Muscle of arm (tissue), 12 donors: ENCODE data around the gene ZNF528. TPM values are rescaled to one million over a fixed set of nuclear protein-coding genes. Genes with fewer than 3 reads are reported as not detected.

Experiments
- polyA plus RNA-seq, 12 donors: library from polyadenylated mRNA; unstranded; fragments of 120-200 nt; gene quantifications; one replicate each; pipeline ENCODE4 v1.2.1, GENCODE V29; 2013; ENCODE audit not compliant: insufficient read length in 12 of 12

The ZNF528 gene
- polyA plus RNA-seq, 12 donors, result 14.7 to 38.1 (median 22.6) TPM; not detected in 1

Other genes starting within 250 kb of the ZNF528 start
- gene ZNF836, start 226.2 kb upstream of the ZNF528 start, polyA plus RNA-seq, result 10 to 100 TPM in 5 of 12 donors, 1 to 10 TPM in 6, not detected in 1; 6.7 to 13.8 (median 8.7) TPM
- 100 to 1,000 TPM in 11 of 12 donors, not detected in 1; 204 to 328 (median 279) TPM for gene PPP2R1A, start 207.8 kb upstream of the ZNF528 start, polyA plus RNA-seq
- gene ZNF766, start 128.3 kb upstream of the ZNF528 start, polyA plus RNA-seq, result 10 to 100 TPM in 11 of 12 donors, not detected in 1; 11.6 to 20.0 (median 13.7) TPM
- 10 to 100 TPM in 6 of 12 donors, 1 to 10 TPM in 5, not detected in 1; 9.1 to 15.8 (median 10.1) TPM for gene ZNF480, start 100.7 kb upstream of the ZNF528 start, polyA plus RNA-seq
- 1 to 10 TPM in 10 of 12 donors, not detected in 2; 3.9 to 8.8 (median 5.3) TPM for gene ZNF610, start 61.6 kb upstream of the ZNF528 start, polyA plus RNA-seq
- 10 to 100 TPM in 10 of 12 donors, 1 to 10 TPM in 1, not detected in 1; 9.0 to 20.2 (median 15.7) TPM for gene ZNF880, start 27.9 kb upstream of the ZNF528 start, polyA plus RNA-seq
- gene ZNF534, start 31.3 kb downstream of the ZNF528 start, polyA plus RNA-seq, result 1 to 10 TPM in 2 of 12 donors, under 1 TPM in 8, not detected in 2; 0.47 to 1.9 (median 0.76) TPM
- 1 to 10 TPM in 10 of 12 donors, not detected in 2; 2.3 to 5.4 (median 3.1) TPM for gene ZNF578, start 55.7 kb downstream of the ZNF528 start, polyA plus RNA-seq
- 10 to 100 TPM in 4 of 12 donors, 1 to 10 TPM in 7, not detected in 1; 5.4 to 34.3 (median 8.7) TPM for gene ZNF808, start 129.8 kb downstream of the ZNF528 start, polyA plus RNA-seq
- 10 to 100 TPM in 5 of 12 donors, 1 to 10 TPM in 6, not detected in 1; 7.7 to 15.9 (median 9.4) TPM for gene ZNF701, start 172.4 kb downstream of the ZNF528 start, polyA plus RNA-seq
- gene ZNF83, start 240.5 kb downstream of the ZNF528 start, polyA plus RNA-seq, result 100 to 1,000 TPM in 1 of 12 donors, 10 to 100 TPM in 10, not detected in 1; 26.8 to 107 (median 43.4) TPM